ENCODE results near the gene SMARCA2. TPM values are rescaled to one million over a fixed set of nuclear protein-coding genes. Genes with fewer than 3 reads are reported as not detected.

Gene SMARCA2
- total RNA-seq, 2 experiments from 2014 or later: 110 to 117 TPM

- POLR2A ChIA-PET: no interaction called here
- CTCF ChIA-PET: no interaction called here
These were observed 139.6 kb downstream of the SMARCA2 start for GRCh38 chr9:2154731-2155130.

GRCh38 chr9:2155966-2156365 is 140.8 kb downstream of the SMARCA2 start:
- POLR2A ChIA-PET: interaction anchor here (0.7 kb wide), 1 partner anchor 64 kb away, joined by 5 read pairs; no protein-coding TSS in a partner anchor
- CTCF ChIA-PET: interaction anchor here (0.7 kb wide), 1 partner anchor 307 kb away, joined by 4 read pairs; no protein-coding TSS in a partner anchor

GRCh38 chr9:2157277-2158110 is 142.3 kb downstream of the SMARCA2 start:
- POLR2A ChIA-PET: no interaction called here
- CTCF ChIA-PET: interaction anchor here (1.1 kb wide), 1 partner anchor 26 kb away, joined by 10 read pairs; no protein-coding TSS in a partner anchor

- POLR2A ChIA-PET: no interaction called here
These were observed 143.0 kb downstream of the SMARCA2 start for GRCh38 chr9:2158111-2158610.

GRCh38 chr9:2158766-2159430 is 143.8 kb downstream of the SMARCA2 start:
- ChIA-PET CTCF (no interaction called here), POLR2A (no interaction called here)

More at GRCh38 chr9:2158111-2158610, 143.0 kb downstream of the SMARCA2 start:
- CTCF ChIA-PET: interaction anchor here (1.1 kb wide), 1 partner anchor 27 kb away, joined by 10 read pairs; no protein-coding TSS in a partner anchor

GRCh38 chr9:2159521-2160454 is 144.6 kb downstream of the SMARCA2 start:
- ChIA-PET CTCF (interaction anchor here (0.6 kb wide), 1 partner anchor 55 kb away, joined by 3 read pairs; no protein-coding TSS in a partner anchor), POLR2A (no interaction called here)

GRCh38 chr9:2161661-2162060 is 146.5 kb downstream of the SMARCA2 start:
- CTCF ChIA-PET: no interaction called here
- POLR2A ChIA-PET: interaction anchor here (0.6 kb wide), 1 partner anchor 400 kb away, joined by 4 read pairs; no protein-coding TSS in a partner anchor

- POLR2A ChIA-PET: no interaction called here
- CTCF ChIA-PET: no interaction called here
These were observed 148.2 kb downstream of the SMARCA2 start for GRCh38 chr9:2163231-2163885.

GRCh38 chr9:2164268-2164667 is 149.1 kb downstream of the SMARCA2 start:
- POLR2A ChIA-PET: no interaction called here
- CTCF ChIA-PET: no interaction called here

GRCh38 chr9:2166203-2166602 is 151.1 kb downstream of the SMARCA2 start:
- ChIA-PET CTCF (no interaction called here), POLR2A (no interaction called here)

- POLR2A ChIA-PET: interaction anchor here (0.5 kb wide), 1 partner anchor 316 kb away, joined by 4 read pairs; no protein-coding TSS in a partner anchor
- CTCF ChIA-PET: interaction anchor here (0.5 kb wide), 1 partner anchor 546 kb away, joined by 3 read pairs; no protein-coding TSS in a partner anchor
These were observed 153.9 kb downstream of the SMARCA2 start for GRCh38 chr9:2169035-2169434.

GRCh38 chr9:2170722-2171121 is 155.6 kb downstream of the SMARCA2 start:
- ChIA-PET POLR2A (no interaction called here), CTCF (no interaction called here)

GRCh38 chr9:2173170-2173569 is 158.0 kb downstream of the SMARCA2 start:
- POLR2A ChIA-PET: interaction anchor here (0.5 kb wide), 1 partner anchor 11 kb away, joined by 5 read pairs; no protein-coding TSS in a partner anchor
- CTCF ChIA-PET: no interaction called here

GRCh38 chr9:2173861-2174260 is 158.7 kb downstream of the SMARCA2 start:
- ChIA-PET CTCF (interaction anchor here (1.0 kb wide), 1 partner anchor 219 kb away, joined by 4 read pairs; no protein-coding TSS in a partner anchor), POLR2A (no interaction called here)

- CTCF ChIA-PET: interaction anchor here (1.0 kb wide), 1 partner anchor 219 kb away, joined by 4 read pairs; no protein-coding TSS in a partner anchor
- POLR2A ChIA-PET: interaction anchor here (0.7 kb wide), 1 partner anchor 676 kb away, joined by 14 read pairs; no protein-coding TSS in a partner anchor
These were observed 159.2 kb downstream of the SMARCA2 start for GRCh38 chr9:2174306-2174705.

- ChIA-PET POLR2A (interaction anchor here (0.7 kb wide), 1 partner anchor 677 kb away, joined by 14 read pairs; no protein-coding TSS in a partner anchor), CTCF (interaction anchor here (1.0 kb wide), 1 partner anchor 220 kb away, joined by 4 read pairs; no protein-coding TSS in a partner anchor)
These were observed 159.8 kb downstream of the SMARCA2 start for GRCh38 chr9:2174911-2175310.

GRCh38 chr9:2177121-2177520 is 162.0 kb downstream of the SMARCA2 start:
- POLR2A ChIA-PET: no interaction called here
- CTCF ChIA-PET: interaction anchor here (0.6 kb wide), 1 partner anchor 259 kb away, joined by 3 read pairs; no protein-coding TSS in a partner anchor

- CTCF ChIA-PET: no interaction called here
- POLR2A ChIA-PET: no interaction called here
These were observed 163.0 kb downstream of the SMARCA2 start for GRCh38 chr9:2178034-2178734.
